ENCODE measurements around the gene LEP. TPM values are rescaled to one million over a fixed set of nuclear protein-coding genes. Genes with fewer than 3 reads are reported as not detected.

Gene LEP
- total RNA-seq, 1 experiment from 2014 or later, result not detected

- no peak for TF ChIP-seq SOX15 (CRISPR knock-in tag; IDR thresholded peaks at IDR 0.05)
- TF ChIP-seq, protein P1, sequence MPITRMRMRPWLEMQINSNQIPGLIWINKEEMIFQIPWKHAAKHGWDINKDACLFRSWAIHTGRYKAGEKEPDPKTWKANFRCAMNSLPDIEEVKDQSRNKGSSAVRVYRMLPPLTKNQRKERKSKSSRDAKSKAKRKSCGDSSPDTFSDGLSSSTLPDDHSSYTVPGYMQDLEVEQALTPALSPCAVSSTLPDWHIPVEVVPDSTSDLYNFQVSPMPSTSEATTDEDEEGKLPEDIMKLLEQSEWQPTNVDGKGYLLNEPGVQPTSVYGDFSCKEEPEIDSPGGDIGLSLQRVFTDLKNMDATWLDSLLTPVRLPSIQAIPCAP (CRISPR knock-in tag; IDR thresholded peaks at IDR 0.05), result no peak
- no peak for TF ChIP-seq RORB (CRISPR knock-in tag; IDR thresholded peaks at IDR 0.05)
- TF ChIP-seq GTF2I (CRISPR knock-in tag; conservative IDR thresholded peaks at IDR 0.05), result no peak
- no peak for TF ChIP-seq ZNF416 (CRISPR knock-in tag; IDR thresholded peaks at IDR 0.05)
Observed at GRCh38 chr7:128207609-128208008, 33.5 kb upstream of the LEP start (continued).

- ChIA-PET CTCF (interaction anchor here (0.6 to 8.3 kb wide), 89 partner anchors 8 to 705 kb away, joined by 3 to 198 read pairs (median 4); partner anchors contain the start of genes ARF5 and LRRC4), POLR2A (interaction anchor here (0.7 to 1.1 kb wide), 3 partner anchors 107 to 493 kb away, joined by 3 to 4 read pairs (median 3); no protein-coding TSS in a partner anchor)
- no peak overlapping the region for H3K27ac Mint-ChIP-seq
Observed at GRCh38 chr7:128209229-128210035, 31.6 kb upstream of the LEP start.

More at GRCh38 chr7:128209229-128210035, 31.6 kb upstream of the LEP start:
- no peaks in the 10 kb centered on the region for H3K36me3 Mint-ChIP-seq
- peak; percentile 76 for DNase-seq (ENCODE audit: low spot score)
- H3K9me3 Mint-ChIP-seq, result peaks cover 5% of the 10 kb centered on the region
- no peak overlapping the region for H3K4me3 Mint-ChIP-seq
- H3K4me1 Mint-ChIP-seq, result peaks cover 25% of the 10 kb centered on the region
- peaks cover 23% of the 10 kb centered on the region for H3K27me3 Mint-ChIP-seq (ENCODE audit: low read depth)
- ATAC-seq, result peak; percentile 55
- TF ChIP-seq, protein P2, sequence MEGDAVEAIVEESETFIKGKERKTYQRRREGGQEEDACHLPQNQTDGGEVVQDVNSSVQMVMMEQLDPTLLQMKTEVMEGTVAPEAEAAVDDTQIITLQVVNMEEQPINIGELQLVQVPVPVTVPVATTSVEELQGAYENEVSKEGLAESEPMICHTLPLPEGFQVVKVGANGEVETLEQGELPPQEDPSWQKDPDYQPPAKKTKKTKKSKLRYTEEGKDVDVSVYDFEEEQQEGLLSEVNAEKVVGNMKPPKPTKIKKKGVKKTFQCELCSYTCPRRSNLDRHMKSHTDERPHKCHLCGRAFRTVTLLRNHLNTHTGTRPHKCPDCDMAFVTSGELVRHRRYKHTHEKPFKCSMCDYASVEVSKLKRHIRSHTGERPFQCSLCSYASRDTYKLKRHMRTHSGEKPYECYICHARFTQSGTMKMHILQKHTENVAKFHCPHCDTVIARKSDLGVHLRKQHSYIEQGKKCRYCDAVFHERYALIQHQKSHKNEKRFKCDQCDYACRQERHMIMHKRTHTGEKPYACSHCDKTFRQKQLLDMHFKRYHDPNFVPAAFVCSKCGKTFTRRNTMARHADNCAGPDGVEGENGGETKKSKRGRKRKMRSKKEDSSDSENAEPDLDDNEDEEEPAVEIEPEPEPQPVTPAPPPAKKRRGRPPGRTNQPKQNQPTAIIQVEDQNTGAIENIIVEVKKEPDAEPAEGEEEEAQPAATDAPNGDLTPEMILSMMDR (IDR thresholded peaks at IDR 0.05), result peak; percentile 95
- TF ChIP-seq, protein P3, sequence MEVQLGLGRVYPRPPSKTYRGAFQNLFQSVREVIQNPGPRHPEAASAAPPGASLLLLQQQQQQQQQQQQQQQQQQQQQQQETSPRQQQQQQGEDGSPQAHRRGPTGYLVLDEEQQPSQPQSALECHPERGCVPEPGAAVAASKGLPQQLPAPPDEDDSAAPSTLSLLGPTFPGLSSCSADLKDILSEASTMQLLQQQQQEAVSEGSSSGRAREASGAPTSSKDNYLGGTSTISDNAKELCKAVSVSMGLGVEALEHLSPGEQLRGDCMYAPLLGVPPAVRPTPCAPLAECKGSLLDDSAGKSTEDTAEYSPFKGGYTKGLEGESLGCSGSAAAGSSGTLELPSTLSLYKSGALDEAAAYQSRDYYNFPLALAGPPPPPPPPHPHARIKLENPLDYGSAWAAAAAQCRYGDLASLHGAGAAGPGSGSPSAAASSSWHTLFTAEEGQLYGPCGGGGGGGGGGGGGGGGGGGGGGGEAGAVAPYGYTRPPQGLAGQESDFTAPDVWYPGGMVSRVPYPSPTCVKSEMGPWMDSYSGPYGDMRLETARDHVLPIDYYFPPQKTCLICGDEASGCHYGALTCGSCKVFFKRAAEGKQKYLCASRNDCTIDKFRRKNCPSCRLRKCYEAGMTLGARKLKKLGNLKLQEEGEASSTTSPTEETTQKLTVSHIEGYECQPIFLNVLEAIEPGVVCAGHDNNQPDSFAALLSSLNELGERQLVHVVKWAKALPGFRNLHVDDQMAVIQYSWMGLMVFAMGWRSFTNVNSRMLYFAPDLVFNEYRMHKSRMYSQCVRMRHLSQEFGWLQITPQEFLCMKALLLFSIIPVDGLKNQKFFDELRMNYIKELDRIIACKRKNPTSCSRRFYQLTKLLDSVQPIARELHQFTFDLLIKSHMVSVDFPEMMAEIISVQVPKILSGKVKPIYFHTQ (CRISPR knock-in tag; IDR thresholded peaks at IDR 0.05), result no peak
- no peak for TF ChIP-seq RORB (CRISPR knock-in tag; IDR thresholded peaks at IDR 0.05)
- TF ChIP-seq SMAD4 (CRISPR knock-in tag; IDR thresholded peaks at IDR 0.05), result no peak
- TF ChIP-seq NFYB (CRISPR knock-in tag; conservative IDR thresholded peaks at IDR 0.05; ENCODE audit: low read depth), result no peak
- no peak for TF ChIP-seq GRHL2 (CRISPR knock-in tag; IDR thresholded peaks at IDR 0.05; ENCODE audit: insufficient replicate concordance, severe bottlenecking)
- TF ChIP-seq HMGA2 (CRISPR knock-in tag; IDR thresholded peaks at IDR 0.05), result no peak
- TF ChIP-seq E2F4 (CRISPR knock-in tag; IDR thresholded peaks at IDR 0.05; ENCODE audit: borderline replicate concordance, low read depth), result no peak
- TF ChIP-seq PRRX2 (CRISPR knock-in tag; IDR thresholded peaks at IDR 0.05), result no peak
- no peak; the same call in 1 of the 2 replicates for TF ChIP-seq TEAD1 (CRISPR knock-in tag; IDR thresholded peaks at IDR 0.05)
- TF ChIP-seq, protein P4, sequence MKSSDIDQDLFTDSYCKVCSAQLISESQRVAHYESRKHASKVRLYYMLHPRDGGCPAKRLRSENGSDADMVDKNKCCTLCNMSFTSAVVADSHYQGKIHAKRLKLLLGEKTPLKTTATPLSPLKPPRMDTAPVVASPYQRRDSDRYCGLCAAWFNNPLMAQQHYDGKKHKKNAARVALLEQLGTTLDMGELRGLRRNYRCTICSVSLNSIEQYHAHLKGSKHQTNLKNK (CRISPR knock-in tag; IDR thresholded peaks at IDR 0.05), result no peak
- TF ChIP-seq, protein P5, sequence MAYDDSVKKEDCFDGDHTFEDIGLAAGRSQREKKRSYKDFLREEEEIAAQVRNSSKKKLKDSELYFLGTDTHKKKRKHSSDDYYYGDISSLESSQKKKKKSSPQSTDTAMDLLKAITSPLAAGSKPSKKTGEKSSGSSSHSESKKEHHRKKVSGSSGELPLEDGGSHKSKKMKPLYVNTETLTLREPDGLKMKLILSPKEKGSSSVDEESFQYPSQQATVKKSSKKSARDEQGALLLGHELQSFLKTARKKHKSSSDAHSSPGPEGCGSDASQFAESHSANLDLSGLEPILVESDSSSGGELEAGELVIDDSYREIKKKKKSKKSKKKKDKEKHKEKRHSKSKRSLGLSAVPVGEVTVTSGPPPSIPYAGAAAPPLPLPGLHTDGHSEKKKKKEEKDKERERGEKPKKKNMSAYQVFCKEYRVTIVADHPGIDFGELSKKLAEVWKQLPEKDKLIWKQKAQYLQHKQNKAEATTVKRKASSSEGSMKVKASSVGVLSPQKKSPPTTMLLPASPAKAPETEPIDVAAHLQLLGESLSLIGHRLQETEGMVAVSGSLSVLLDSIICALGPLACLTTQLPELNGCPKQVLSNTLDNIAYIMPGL (CRISPR knock-in tag; IDR thresholded peaks at IDR 0.05), result peak; percentile 50; the same call in 1 of the 2 replicates
- no peak for TF ChIP-seq FOXK1 (CRISPR knock-in tag; IDR thresholded peaks at IDR 0.05)
- TF ChIP-seq, protein P6, sequence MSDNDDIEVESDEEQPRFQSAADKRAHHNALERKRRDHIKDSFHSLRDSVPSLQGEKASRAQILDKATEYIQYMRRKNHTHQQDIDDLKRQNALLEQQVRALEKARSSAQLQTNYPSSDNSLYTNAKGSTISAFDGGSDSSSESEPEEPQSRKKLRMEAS (CRISPR knock-in tag; IDR thresholded peaks at IDR 0.05), result peak; percentile 54; the same call in 1 of the 2 replicates
- TF ChIP-seq ZNF396 (CRISPR knock-in tag; IDR thresholded peaks at IDR 0.05; ENCODE audit: borderline replicate concordance), result no peak
- no peak for TF ChIP-seq ESRRA (CRISPR knock-in tag; IDR thresholded peaks at IDR 0.05; ENCODE audit: borderline replicate concordance)
- TF ChIP-seq, protein P7, sequence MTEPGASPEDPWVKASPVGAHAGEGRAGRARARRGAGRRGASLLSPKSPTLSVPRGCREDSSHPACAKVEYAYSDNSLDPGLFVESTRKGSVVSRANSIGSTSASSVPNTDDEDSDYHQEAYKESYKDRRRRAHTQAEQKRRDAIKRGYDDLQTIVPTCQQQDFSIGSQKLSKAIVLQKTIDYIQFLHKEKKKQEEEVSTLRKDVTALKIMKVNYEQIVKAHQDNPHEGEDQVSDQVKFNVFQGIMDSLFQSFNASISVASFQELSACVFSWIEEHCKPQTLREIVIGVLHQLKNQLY (CRISPR knock-in tag; IDR thresholded peaks at IDR 0.05), result no peak
- no peak for TF ChIP-seq CREM (CRISPR knock-in tag; IDR thresholded peaks at IDR 0.05)
- no peak for TF ChIP-seq ZNF138 (CRISPR knock-in tag; conservative IDR thresholded peaks at IDR 0.05)
- no peak for TF ChIP-seq GTF2I (CRISPR knock-in tag; conservative IDR thresholded peaks at IDR 0.05)
- TF ChIP-seq, protein P8, sequence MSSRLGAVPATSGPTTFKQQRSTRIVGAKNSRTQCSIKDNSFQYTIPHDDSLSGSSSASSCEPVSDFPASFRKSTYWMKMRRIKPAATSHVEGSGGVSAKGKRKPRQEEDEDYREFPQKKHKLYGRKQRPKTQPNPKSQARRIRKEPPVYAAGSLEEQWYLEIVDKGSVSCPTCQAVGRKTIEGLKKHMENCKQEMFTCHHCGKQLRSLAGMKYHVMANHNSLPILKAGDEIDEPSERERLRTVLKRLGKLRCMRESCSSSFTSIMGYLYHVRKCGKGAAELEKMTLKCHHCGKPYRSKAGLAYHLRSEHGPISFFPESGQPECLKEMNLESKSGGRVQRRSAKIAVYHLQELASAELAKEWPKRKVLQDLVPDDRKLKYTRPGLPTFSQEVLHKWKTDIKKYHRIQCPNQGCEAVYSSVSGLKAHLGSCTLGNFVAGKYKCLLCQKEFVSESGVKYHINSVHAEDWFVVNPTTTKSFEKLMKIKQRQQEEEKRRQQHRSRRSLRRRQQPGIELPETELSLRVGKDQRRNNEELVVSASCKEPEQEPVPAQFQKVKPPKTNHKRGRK (CRISPR knock-in tag; IDR thresholded peaks at IDR 0.05; ENCODE audit: borderline replicate concordance), result no peak

All from WTC11 (cell line).